ENCODE data around the gene ZNF462.

- TF ChIP-seq NFRKB (IDR thresholded peaks at IDR 0.05) (no peak), SP1 (IDR thresholded peaks at IDR 0.05) (no peak), SUZ12 (IDR thresholded peaks at IDR 0.05) (no peak), BHLHE40 (IDR thresholded peaks at IDR 0.05; ENCODE audit: borderline replicate concordance) (no peak), ZNF384 (IDR thresholded peaks at IDR 0.05) (no peak), FOXA1 (IDR thresholded peaks at IDR 0.05) (no peak), FOXK2 (IDR thresholded peaks at IDR 0.05) (no peak), L3MBTL2 (conservative IDR thresholded peaks at IDR 0.05) (no peak)
Measured at GRCh38 chr9:106920091-106920490, 57.1 kb downstream of the ZNF462 start.
